ENCODE data around the gene BCOR.

Gene BCOR

DNA sequence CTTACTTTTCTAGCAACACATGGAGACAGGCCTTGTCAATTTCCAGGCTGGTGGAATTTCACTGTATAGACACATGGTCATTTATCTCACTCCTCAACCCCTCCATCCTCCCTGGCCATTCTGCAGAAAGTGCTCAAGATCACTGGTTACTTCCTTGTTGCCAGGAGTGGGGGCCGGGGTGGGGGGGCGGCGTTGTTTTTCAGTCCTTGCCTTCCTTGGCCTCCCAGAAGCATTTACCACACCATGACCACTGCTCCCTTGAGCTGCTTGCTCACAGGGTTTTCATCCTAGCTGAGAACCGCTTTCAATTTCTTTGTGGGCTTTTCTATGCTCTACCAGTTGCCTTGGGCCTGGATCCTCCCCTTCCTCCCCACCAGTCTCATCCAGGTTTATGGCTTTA is 14.1 kb upstream of the BCOR start:
- DNase-seq = no peak

DNA sequence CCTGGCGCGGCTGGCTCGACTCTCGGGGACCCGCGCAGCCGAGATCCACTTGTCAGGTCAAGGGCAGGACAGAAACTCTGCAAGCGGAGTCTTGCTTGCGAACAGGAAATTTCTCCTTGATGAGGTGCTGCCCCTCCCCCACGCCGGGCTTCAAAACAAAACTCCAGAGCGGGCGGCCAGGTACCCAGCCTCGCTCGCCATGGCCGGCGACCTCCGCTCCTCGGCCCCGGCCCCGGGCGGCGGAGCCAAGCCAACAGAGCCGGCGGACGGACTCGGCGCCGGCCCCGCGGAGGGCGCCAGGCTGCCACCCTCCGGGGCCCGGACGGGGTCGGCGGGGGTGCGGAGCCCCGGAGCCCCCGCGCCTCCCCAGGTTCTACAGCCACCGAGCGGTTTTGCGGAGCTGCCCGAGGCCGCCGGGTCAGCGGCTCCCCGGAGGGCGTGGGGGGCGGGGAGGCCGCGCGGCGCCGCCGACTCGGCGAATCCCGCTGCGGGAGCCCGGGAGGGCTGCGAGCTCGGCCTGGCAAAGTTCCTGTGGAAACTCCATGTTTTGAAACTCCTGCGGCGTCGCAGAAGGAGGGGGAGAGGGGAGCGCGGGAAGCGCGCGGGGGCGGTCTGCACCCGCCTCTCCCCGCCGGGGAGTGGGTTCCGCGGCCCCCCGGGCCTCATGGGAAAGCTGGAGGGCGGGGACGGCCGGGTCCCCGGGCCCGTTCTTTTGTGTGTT is 11.7 kb upstream of the BCOR start:
- DNase-seq = no peak

DNA sequence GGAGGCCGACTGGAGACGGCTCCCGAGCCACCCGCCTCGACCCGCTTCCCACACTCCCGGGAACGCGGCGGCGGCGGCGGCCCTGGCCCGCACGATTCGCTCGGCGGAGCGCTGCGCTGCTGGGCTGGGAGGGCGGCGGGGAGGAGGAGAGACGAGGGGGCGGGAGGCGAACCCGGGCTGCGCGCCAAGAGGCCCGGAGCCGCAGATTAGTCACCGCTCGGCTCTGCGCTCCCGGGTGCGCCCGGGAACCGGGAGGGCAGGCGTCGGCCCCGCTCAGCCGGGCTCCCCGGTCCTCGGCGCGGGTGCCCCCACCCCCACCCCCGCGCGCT is 11.2 kb upstream of the BCOR start:
- peak; percentile 57 for DNase-seq

DNA sequence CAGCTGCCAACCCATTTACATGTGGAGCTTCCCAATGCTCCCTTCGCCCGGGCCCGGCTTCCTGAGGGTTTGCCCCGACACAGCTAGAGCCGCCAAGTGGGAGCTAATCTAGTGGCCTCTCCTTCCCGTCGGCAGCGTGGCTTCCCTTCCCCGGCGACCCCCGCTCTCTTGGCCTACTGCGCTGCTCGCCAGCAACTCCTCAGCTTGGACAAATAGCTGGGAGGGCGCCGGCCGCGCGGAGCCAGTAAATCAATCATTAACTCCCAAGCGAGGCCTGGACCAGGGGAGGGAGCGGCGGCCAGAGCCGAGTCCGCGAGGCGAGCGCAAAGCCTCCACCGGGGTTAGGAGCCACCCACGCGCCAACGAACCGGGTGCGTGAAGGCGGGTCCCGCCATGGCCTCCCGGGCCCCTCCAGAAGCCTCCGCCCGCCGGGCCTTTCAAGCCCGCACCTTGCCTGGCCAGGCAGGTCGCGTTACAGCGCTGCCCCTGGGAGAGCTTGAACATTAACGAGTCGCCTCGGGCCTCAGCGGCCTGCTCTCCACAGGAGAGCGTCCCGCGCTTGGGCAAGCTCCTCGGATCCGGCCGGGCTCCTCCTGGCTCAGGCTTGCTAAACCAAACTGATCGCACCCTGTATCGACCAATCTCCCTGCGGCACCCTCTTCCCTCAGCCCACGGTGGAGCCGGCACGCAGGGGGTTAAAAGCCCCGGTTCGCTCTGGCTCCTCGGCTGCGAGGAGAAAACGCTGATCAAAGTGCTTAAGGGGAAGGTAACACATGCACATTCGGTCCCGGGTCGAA is 10.6 kb upstream of the BCOR start:
- no peak for DNase-seq

DNA sequence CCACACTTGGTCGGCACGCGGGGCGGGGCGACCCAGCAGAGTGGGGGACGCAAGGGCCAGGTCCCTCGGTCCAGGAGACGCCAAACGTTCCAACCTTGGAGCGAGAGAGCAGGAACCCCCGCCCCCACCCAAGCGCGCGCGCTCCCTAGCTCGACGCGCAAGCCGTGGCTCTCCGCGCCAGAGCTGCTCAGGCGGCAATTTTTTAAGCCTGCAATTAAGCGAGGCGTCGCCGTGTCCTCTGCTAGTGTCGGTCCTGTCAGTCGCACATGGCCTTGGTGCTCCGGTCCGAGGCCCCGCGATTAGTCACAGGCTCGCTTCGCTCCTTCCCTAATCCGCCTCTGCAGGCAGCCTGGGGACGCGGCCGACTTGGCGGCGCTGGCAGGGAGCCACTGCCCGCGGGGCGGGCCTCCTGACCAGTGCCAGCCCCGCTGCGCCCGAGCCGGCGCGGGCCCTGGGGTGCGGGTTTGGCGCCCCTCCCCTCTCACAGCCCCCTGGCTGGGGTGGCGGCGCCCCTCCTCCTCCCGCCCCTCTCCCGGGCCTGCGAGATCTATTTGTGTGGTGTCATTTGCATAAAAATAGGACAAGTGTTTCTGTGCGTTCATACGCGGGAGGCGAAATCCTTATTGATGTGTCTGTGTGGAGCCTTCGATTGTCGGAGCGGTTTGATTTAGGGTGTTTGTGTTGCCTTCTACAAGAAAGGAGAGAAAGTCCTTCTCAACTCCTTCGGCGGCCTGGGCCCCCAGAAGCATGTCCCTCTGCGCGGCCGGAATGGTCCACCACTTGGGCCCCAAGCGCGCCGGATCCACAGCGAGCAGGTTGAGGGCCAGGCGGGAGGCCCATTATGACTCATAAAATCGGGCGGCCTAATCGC is 9.8 kb upstream of the BCOR start:
- DNase-seq = peak; percentile 53

DNA sequence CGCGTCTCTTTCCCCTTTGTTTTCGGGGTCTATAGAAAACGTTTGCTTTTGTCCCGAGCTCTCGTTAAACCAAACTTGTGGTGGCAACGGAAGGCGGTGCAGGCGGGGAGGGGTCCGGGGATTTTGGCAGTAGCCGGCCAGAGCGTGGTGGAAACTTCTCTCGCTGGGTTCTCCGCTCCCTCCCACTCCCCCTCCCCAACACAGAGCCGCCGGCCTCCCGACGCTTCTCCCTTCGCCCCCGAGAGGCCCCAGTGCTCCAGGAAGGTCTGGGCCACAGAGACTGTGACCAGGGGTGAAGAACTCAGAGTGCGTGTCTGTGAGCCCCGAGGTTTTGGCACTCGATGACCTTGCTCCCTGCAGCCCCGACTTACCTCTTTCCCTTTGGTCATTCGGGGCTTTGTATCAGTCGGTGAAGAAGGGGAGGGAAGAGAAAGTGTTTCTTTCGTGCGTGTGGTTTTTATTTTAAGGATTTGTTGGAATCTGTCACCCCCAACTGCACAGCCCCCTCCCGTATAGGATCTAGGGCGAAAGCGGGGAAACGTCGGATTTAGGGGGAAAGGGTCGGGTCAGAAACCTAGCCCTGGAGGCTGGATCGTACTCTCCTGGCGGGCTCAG is 9.0 kb upstream of the BCOR start:
- DNase-seq = no peak

DNA sequence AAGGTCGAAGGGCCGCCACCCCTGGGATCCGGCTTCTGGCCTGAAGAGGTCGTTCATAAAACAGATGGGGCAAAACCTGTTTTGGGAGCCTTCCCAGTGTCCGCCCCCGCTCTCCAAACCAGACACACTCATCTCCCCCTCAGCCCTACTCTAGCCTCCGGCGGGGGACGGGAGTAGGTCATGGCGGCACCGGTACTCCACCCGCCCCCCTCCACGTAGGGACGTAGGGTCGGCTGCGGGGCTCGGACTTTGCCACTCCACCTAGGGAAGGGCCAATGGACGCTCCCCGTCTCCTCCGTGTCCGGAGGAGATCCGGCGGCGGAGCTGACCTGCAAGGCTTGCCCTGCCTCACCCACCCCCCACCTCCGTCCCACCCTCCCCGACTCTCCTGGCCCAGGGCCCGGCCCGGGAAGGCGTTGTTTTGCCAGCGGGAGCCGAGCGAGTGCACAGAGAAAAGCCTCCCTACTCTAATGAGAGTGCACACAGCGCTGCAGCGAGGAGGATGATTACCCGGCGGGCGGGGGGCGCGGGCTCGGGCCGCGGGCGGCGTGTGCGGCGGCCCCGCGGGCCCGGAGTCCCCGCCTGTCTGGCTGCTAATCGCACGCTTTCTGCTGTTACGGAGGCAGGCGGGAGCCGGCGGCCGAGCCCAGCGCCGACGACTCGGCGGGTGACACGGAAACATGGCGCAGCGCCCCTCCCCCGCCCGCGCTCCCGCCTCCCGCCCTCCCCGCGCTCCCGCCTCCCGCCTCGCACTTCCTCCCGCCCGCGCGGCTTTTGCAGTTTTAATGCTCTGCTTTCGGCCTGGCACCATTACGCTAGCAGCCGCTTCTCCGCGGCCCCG is 8.3 kb upstream of the BCOR start:
- DNase-seq = peak; percentile 81

DNA sequence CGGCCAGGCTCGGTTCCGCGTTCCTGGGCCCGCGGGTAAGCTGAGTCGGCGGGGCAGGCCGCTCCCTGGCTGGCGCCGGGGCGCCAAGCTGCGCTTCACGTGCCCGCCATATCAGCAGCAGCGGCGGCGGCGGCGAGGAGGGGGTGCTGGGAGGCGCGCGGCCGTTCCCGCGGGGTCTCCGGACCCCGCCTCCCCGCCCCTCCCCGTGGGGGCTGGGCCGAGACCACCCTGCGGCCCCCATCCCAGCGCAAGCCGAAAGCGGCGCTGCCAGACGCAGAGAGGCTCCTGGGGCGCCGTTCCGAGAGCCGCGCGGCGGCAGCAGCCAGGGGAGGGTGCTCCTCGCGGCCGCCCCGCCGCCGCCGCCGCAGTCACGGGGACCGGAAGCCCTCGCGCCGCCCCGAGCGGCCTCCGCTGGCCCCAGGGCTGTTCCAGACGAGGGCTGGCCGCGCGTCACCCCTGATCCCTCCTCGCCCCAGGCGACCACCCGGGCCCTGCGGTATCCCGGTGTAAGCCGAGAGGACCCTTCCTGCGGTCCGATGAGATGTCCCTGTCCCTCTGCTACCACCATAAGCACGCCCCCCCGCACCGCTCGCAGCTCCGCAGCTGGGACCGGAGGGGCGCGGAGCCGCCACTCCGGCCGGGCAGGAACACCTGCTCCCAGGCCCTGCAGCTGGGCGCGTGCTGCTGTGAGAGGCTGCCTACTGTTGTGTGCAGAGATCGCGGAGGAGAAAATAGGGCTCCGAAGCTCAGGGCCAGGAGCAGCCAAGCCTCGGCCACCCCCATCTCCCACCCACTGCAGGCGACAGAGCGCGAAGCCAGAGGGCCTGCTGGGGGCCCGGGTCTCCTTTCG is 7.5 kb upstream of the BCOR start:
- peak; percentile 66 for DNase-seq

DNA sequence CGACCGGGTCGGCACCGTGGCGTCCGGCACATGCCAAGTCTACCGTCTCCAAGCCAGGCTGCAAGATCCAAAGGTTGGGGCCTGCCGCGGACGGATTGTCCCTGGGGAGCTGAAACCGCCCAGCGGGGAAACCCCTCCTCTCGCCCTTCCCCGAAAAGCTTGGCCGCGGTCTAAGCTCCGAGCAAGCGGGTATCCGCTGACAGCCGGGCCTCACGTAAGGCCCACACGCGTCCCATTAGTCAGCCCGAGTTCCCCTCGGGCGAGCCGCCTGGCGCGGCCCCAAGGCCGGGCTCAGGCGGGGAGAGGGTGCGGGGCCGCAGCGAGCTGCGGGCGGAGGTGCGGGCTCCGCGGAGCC is 6.8 kb upstream of the BCOR start:
- no peak for DNase-seq

DNA sequence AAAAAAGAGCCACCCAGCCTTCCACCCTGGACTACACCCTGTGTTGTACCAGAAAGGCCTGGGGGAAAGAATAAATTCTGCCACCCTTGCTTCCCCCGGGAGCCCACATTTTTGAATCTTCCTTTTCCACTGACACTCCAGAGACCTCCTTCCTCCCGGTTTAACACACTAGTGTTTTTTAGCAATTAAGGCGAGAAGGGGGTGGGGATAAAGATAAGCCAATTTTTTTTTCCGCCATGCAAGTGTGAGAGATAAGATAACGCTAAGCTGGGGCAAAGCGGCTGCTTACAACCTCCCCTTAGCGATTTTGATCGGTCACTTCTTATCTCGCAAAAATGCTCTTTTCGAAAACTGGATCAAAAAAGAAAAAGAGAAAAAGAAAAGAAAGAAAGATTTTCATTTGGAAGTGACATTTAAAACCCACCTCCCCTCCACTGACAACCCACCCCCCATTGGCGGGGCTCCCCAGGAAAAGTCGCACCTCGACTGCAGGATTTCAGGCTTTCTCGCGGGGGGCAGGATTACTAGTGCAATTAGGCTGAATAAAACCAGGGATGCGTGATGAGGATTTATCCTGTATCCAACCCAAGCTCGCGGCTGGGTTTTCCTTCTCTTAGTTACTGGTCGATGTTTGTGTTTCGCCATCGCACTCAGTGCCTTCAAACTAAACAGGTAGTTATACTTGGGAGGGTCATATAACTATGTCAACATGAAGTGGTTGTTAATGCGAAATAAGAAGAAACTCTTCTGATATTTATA is 6.0 kb upstream of the BCOR start:
- DNase-seq = no peak

DNA sequence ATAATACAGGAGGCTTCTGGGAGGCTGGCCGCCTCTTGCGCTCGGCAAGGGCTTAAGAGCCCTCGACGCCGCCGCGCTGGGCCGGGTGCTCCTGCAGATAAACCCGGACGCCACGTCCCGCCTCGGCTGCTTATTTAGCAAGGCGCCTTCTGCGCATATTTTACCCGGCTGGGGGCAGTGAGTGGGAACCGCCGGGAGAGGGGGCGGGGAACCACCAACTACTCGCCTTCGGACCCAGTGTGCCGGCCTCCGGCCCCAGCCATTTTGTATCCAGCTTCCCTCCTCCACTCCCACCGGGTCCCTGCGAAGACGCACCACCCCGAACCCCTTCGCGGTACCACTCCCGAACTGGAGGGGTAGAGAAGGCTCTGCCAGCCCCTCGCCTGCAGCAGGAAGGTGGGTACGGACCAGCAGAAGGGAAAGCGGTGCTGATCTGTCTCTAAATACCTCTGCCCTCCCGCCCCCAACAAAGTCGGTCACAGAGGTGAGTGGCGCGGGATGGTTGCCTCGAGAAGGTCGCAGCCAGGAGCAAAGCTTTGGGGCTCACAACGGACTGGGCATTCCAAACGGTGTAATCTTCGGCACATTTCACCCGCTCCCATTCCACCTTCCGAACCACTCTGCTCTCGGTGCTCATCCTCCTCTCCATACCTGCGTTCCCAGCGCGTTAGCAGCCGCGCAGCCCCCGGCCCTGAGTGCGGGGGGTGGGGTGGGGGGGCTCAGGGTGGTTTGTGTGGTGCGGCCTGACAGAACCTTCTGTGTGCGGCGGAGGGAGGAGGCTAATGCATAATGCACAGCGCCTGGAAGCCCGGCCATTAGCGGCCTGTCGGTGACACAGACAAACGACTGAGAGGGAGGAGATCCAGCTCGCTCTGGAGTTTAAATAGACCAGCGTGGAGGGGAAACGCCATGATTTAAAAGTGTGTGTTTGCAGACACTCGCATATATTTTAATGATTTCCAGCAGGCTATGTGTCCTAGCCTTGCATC is 4.9 kb upstream of the BCOR start:
- no peak for DNase-seq

DNA sequence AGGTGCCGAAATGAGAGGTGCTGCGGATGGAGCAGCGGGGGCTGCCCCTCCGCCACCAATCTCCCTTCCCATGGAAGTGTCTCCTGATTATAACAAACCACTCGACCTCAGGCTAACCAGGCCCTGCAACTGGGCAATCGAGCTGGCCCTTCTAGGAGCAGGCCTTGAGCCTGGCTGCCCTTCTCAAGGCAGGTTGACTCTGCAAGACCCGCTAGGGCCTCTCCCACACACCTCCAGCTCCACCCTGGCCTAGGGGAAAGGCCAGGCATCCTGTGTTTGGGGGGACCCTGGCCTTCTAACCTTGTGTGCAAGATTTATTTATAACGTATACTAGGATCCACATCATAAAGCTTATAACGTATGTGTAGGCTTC is 3.7 kb upstream of the BCOR start:
- no peak for DNase-seq

DNA sequence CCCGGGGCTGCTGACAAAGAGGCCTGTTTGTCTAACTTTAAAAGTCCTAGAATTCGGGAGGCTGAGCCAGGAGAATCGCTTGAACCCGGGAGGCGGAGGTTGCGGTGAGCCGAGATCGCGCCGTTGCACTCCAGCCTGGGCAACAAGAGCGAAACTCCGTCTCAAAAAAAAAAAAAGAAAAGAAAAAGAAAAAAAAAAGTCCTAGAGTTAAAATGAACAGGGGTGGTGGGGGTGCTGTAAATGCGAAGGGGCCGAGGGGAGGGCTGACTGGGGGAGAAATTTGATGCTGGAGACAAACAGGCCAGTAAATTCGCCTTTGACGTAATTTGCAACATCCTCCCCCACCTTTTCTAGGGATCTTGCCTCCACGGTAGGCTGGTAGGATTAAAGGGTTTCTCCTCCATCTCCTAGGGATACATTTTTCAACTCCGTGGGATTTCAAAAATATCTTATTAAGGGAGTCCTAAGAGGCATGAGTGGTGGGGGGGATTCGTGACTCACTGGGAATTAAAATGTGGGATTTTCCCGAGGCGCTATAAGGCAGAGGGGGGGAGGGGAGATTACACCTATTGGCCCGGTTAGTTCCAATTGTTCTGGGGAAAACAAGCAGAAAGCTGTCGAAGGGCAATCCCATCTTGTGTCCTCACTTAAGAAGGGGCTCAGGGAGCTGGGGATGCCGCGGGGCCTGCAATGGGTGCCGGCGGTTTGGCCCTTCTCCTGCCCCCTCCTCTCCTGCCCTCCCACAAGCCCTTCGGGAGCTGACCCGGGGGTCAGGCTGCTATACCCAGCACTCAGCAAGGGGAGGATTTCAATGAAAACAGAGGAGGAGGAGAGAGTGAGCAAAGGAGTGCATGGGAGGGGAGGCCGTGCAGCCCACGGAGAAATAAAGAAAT is 3.0 kb upstream of the BCOR start:
- DNase-seq = no peak

DNA sequence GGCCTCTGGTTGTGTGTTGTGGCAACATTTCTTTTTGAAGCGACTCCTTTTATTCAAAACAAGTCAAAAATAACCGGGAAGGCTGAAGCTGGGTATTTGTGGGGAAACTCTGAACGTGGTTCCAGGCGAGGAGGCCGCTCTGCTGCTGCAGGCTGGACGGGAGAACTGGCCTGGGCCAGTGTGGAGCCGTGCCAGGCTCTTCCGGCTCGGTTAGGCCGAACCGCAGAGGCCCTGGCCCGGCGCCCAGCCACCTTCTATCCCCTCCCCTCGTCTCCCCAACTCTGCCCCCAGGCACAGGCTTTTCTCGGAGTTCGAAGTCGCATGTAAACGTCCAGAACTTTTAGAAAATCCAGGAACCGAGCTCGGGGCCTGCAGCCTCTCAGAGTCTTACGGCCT is 2.4 kb upstream of the BCOR start:
- no peak for DNase-seq

DNA sequence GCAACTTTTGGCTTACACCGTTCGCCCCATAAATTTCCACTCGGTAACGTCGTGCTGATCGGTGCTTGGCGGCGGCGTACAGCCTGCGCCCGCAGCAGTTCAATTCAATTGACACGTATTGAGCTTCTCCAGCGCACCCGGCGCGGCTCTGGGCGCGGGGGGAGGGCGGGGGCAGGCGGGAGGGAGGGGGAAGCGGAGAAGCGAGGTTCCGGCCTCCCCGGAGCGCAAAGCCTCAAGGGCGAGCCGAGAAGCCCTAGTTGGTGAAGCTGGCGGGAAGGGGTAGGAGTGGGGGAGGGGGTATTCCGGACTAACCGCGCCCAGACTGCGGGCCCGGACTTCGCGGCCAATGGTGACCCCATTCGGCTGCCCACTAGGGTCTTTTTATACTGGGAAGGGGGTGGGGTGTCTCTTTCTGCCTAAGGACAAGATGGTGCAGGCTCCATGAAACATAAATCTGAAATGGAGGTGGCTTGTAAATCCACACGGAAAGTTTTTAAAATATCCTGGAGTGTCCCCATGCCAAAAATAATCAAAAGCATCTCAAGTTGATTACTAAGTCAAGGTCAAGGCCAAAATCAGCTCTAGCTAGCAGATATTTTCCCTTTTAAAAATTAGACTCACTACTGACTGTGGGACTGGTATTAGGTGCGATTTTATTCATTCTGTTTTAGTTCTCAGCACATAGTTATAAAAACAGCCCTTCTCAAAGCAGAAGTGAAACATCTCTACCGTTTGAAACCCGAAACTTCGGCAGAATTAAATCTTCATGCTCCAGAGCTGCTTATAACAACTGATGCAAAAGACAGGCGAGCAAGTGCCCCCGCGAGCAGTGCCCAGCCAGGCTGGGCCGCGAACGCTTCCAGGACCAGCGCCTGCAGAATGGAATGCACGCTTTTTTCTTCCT is 1.5 kb upstream of the BCOR start:
- DNase-seq = peak; percentile 42

DNA sequence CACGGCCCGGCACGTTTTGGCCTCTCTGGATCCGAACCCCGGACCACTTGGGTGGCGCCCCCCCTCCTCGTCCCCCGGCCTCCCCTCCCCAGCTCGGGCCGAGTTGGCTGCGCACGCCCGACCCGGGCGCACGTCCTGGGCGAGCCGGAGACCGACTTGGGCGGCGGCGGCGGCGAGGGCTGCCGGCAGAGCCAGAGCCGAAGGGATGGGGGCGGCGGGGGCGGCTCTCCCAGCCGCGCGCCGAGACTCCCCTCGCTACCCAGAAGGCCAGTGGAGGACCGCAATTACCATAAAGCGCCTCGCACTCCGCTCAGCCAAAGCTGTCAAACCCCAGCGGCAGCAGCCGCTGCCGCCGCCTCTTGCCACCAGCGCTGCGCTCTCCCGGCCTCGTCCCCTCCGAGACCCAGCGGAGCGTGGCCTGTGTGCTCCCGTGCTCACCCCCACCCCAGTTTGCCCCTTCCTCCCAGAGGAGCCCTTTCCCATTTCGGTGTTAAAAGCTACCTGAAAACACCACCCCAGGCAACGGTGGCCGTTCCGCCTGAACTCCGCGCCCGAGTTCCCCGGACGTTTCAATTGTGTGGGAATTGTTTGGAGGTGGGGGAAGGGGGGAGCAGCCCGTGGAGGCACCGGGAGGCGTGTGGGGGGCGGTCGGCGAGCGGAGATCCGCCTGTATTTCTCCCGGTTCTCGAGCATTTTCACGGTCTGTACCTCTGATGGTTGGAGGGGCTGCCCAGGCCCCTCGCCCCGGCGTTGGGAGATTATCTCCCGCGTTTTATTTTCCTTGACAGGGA is 701 bp upstream of the BCOR start:
- DNase-seq = peak; percentile 71

DNA sequence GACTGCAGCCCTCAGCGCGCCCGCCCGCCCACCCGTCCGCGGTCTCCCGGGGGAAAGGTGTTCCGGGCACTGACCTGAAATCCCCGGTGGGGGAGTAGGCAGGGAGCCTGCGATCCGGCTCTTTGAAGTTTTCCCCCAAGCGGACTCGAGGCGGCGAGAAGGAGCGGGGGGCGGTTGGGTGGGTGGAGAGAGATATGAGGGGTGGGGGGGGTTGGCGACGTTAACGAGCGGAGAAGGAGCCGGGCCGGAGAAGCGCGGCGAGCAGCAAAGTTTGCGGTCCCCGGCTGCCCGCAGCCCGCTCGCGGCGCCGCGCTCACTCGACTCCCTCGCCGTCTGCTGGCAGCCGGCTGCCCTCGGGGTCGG is 636 bp downstream of the BCOR start:
- DNase-seq = no peak

Data from NCI-H2227 treated with DMSO at 0.1 percent for 48 hours (cell line).